Sigmoid colon (tissue), 3 donors: ENCODE results near the gene BRSK2.

Experiments
- POLR2A ChIP-seq, 2 donors: fragments of 450-650 bp; IDR thresholded peaks; one replicate each; pipeline ENCODE4 v1.6.1; 2016; ENCODE audit warnings: antibody characterized with exemption in 2 of 2, mild to moderate bottlenecking in 2 of 2, moderate library complexity in 2 of 2
- TF ChIP-seq, protein P1 (sequence below), 4 experiments: fragments of 450-650 bp in 3 of 4; fragments of 200-600 bp in 1 of 4; IDR thresholded peaks; one replicate each; pipeline ENCODE4 v1.5.1; 2016 to 2019; ENCODE audit warnings: antibody characterized with exemption in 4 of 4, mild to moderate bottlenecking in 3 of 4, moderate library complexity in 2 of 4

DNA sequence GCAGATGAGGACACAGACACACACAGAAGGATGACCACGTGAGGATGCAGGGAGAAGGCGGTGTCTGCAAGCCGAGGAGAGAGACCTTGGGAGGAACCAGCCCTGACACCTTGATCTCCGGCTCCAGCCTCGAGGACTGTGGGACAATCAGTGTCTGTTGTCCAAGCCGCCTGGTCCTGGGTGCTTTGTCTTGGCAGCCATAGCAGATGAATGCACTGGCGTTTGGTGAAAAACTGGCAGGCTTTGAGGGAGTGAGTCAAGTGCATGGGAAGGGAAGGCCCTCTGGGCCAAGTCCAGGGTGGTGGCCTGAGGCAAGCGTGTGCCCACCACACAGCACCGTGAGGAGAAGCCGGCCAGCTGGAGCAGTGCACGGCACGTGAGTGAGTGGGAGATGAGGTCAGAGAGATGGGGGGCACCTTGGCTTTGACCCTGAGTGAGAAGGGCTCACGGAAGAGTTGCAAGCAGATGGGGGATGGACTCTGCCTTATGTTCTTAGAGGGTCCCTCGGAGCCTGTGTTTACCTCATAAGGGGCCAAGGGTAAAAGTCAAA lies 12.4 kb upstream of the BRSK2 start:
- TF ChIP-seq, protein P1, sequence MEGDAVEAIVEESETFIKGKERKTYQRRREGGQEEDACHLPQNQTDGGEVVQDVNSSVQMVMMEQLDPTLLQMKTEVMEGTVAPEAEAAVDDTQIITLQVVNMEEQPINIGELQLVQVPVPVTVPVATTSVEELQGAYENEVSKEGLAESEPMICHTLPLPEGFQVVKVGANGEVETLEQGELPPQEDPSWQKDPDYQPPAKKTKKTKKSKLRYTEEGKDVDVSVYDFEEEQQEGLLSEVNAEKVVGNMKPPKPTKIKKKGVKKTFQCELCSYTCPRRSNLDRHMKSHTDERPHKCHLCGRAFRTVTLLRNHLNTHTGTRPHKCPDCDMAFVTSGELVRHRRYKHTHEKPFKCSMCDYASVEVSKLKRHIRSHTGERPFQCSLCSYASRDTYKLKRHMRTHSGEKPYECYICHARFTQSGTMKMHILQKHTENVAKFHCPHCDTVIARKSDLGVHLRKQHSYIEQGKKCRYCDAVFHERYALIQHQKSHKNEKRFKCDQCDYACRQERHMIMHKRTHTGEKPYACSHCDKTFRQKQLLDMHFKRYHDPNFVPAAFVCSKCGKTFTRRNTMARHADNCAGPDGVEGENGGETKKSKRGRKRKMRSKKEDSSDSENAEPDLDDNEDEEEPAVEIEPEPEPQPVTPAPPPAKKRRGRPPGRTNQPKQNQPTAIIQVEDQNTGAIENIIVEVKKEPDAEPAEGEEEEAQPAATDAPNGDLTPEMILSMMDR (IDR thresholded peaks at IDR 0.05), result no peak
- TF ChIP-seq POLR2A (IDR thresholded peaks at IDR 0.05), result no peak
